HepG2 (cell line): ENCODE measurements around the gene DRC7. TPM values are rescaled to one million over a fixed set of nuclear protein-coding genes. Genes with fewer than 3 reads are reported as not detected.
A peak's percentile ranks its signal among the peaks of the same experiment; 100 is the strongest.

Experiments used
- CTCF ChIP-seq: sonication (generic); formaldehyde crosslinking; IDR thresholded peaks from 2 replicates; pipeline ENCODE4 v1.5.0; 2020; ENCODE audit warnings: mild to moderate bottlenecking, missing genetic modification reagents, moderate library complexity
- DMTF1 ChIP-seq: sonication (generic); formaldehyde crosslinking; IDR thresholded peaks from 2 replicates; pipeline ENCODE4 v1.4.0; 2020; ENCODE audit warnings: mild to moderate bottlenecking, missing genetic modification reagents
- GABPB1 ChIP-seq: IDR thresholded peaks from 2 replicates; pipeline ENCODE4 v1.6.1; 2016; ENCODE audit warnings: mild to moderate bottlenecking, missing genetic modification reagents, moderate library complexity, missing compliant biosample characterization
- PHF20 ChIP-seq: sonication (generic); formaldehyde crosslinking; IDR thresholded peaks from 2 replicates; pipeline ENCODE4 v1.5.0; 2020; ENCODE audit warnings: mild to moderate bottlenecking, missing genetic modification reagents
- RXRB ChIP-seq: IDR thresholded peaks from 2 replicates; pipeline ENCODE4 v1.6.1; 2016; ENCODE audit warnings: borderline replicate concordance, missing genetic modification reagents, missing compliant biosample characterization
- SAFB2 ChIP-seq: sonication (generic); formaldehyde crosslinking; IDR thresholded peaks from 2 replicates; pipeline ENCODE4 v1.5.1; 2020; ENCODE audit warnings: missing genetic modification reagents, low read depth, mild to moderate bottlenecking, borderline replicate concordance
- SOX6 ChIP-seq, 2 experiments: fragments of 450-650 bp in 1 of 2; sonication (generic) in 1 of 2; formaldehyde crosslinking in 1 of 2; IDR thresholded peaks; 2 replicates each; pipeline versions ENCODE4 v1.4.0 to v1.6.1; 2017 to 2020; ENCODE audit warnings: antibody characterized with exemption in 1 of 2, mild to moderate bottlenecking in 1 of 2, missing genetic modification reagents in 1 of 2
- SPEN ChIP-seq: sonication (generic); formaldehyde crosslinking; IDR thresholded peaks from 2 replicates; pipeline ENCODE4 v1.5.1; 2020; ENCODE audit warnings: low read depth, mild to moderate bottlenecking, missing genetic modification reagents
- STAT6 ChIP-seq: sonication (generic); formaldehyde crosslinking; IDR thresholded peaks from 2 replicates; pipeline ENCODE4 v1.4.0; 2020; ENCODE audit warnings: missing genetic modification reagents, mild to moderate bottlenecking, borderline replicate concordance
- TRIM22 ChIP-seq: fragments of 450-650 bp; IDR thresholded peaks from 2 replicates; pipeline ENCODE4 v1.6.1; 2017
- UBTF ChIP-seq: sonication (generic); formaldehyde crosslinking; IDR thresholded peaks from 2 replicates; pipeline ENCODE4 v1.4.0; 2020; ENCODE audit warnings: mild to moderate bottlenecking, missing genetic modification reagents
- ZNF280B ChIP-seq: sonication (generic); formaldehyde crosslinking; IDR thresholded peaks from 2 replicates; pipeline ENCODE4 v1.5.0; 2020; ENCODE audit warnings: missing genetic modification reagents, mild to moderate bottlenecking, borderline replicate concordance
- polyA plus RNA-seq, 8 experiments: library from polyadenylated mRNA; depleted of rRNA in 3 of 8; stranded (reverse) in 7 of 8; unstranded in 1 of 8; fragments of >200 nt; fragmentation: Illumina TruSeq in 4 of 8; extraction: Trizol in 4 of 8; gene quantifications; 2 replicates each; pipeline versions ENCODE4 v1.2.1 to v1.2.3, GENCODE V29; 2011 to 2016; ENCODE audit warnings: low read depth in 4 of 8, missing spikeins in 1 of 8, mixed read lengths in 1 of 8; ENCODE audit not compliant: insufficient read depth in 1 of 8
- total RNA-seq, 5 experiments: library from RNA; depleted of rRNA; stranded (reverse); fragments of >200 nt; fragmentation: Illumina TruSeq; extraction: Trizol; gene quantifications; 2 replicates each; pipeline ENCODE4 v1.2.3, GENCODE V29; 2016; ENCODE audit warnings: low read depth in 1 of 5

The DRC7 gene
- total and polyA plus RNA-seq, 2 of the 13 experiments (the other 11 are each of a cell fraction or from before 2014, with no cell fraction given) = 2.7 to 3.4 TPM

- peak; percentile 77 for TF ChIP-seq GABPB1 (CRISPR knock-in tag)
- 0 out of 2 replicates have a peak, but pooled peaks have one; percentile 39 for TF ChIP-seq STAT6 (CRISPR knock-in tag)
- TF ChIP-seq DMTF1 = no peak
- TF ChIP-seq RXRB (CRISPR knock-in tag) = peak; percentile 34; the same call in 1 of the 2 replicates
- TF ChIP-seq ZNF280B = peak; percentile 23; the same call in 1 of the 2 replicates
- peak; percentile 85 for TF ChIP-seq CTCF (CRISPR knock-in tag)
- TF ChIP-seq SAFB2 (CRISPR knock-in tag) = 0 out of 2 replicates have a peak, but pooled peaks have one; percentile 60
- peak; percentile 80; the same call in 1 of the 2 replicates for TF ChIP-seq SPEN (CRISPR knock-in tag)
- no peak for TF ChIP-seq SOX6 (IDR thresholded peaks at IDR 0.05)
- TF ChIP-seq SOX6 (CRISPR knock-in tag; IDR thresholded peaks at IDR 0.05) = peak; percentile 54; the same call in 1 of the 2 replicates
- TF ChIP-seq PHF20 (CRISPR knock-in tag) = peak; percentile 71
- peak; percentile 92 for TF ChIP-seq UBTF
- TF ChIP-seq TRIM22 = no peak
Observed at GRCh38 chr16:57660715-57661463, 33.7 kb upstream of the DRC7 start (continued).
